ENCODE data around the gene OR2D2. TPM values are rescaled to one million over a fixed set of nuclear protein-coding genes. Genes with fewer than 3 reads are reported as not detected.

The OR2D2 gene
- total and polyA plus RNA-seq, 2 of the 4 experiments (the other 2 are of a cell fraction): 0.07 to 0.36 TPM

GRCh38 chr11:6871278-6871677 is 21.0 kb downstream of the OR2D2 start:
- no peak for TF ChIP-seq USF2 (IDR thresholded peaks at IDR 0.05; ENCODE audit: low read depth, low read length)
- ATAC-seq (ENCODE audit: low read depth): no peak
- in situ Hi-C loops (cut with MboI; ENCODE audit: low sequenced_read_pairs): no loop called here

More at GRCh38 chr11:6871278-6871677, 21.0 kb downstream of the OR2D2 start:
- no peak for DNase-seq
- no peak overlapping the region for H3K4ac ChIP-seq (ENCODE audit: low read depth, low read length)
- H3K36me3 ChIP-seq (ENCODE audit: control insufficient read depth, insufficient read depth, low read length): no peaks in the 10 kb centered on the region
- no TSS peak for BruUV-seq (replicated peaks)
- no peak overlapping the region for H3K23ac ChIP-seq (ENCODE audit: low read depth, low read length)
- H3K27ac ChIP-seq (ENCODE audit: insufficient read depth, low read length): no peak overlapping the region
- H3K4me2 ChIP-seq (ENCODE audit: low read depth, low read length): no peak overlapping the region
- dilution Hi-C loops (cut with HindIII; ENCODE audit: low sequenced_read_pairs, unreplicated experiment): no loop called here
- H2BK120ac ChIP-seq (ENCODE audit: low read depth, low read length): no peak overlapping the region
- no peaks in the 10 kb centered on the region for H3K4me1 ChIP-seq (ENCODE audit: control insufficient read depth, insufficient read depth, low read length)
- POLR2A ChIA-PET (ENCODE audit: unreplicated experiment): no interaction called here
- no peak overlapping the region for H3K9ac ChIP-seq (ENCODE audit: low read depth, low read length)
- H2AK9ac ChIP-seq (replicated peaks; ENCODE audit: low read depth, low read length, poor library complexity): no peak overlapping the region
- no peak overlapping the region for H2BK20ac ChIP-seq (ENCODE audit: low read depth, low read length)
- H3K14ac ChIP-seq (replicated peaks; ENCODE audit: low read depth, low read length): no peak overlapping the region
- H4K5ac ChIP-seq (ENCODE audit: low read depth, low read length): no peak overlapping the region
- H3K4me3 ChIP-seq (ENCODE audit: insufficient read depth, low read depth, low read length): no peak overlapping the region
- H3K18ac ChIP-seq (ENCODE audit: low read depth, low read length): no peak overlapping the region
- no peak overlapping the region for H3K56ac ChIP-seq (ENCODE audit: extremely low read depth, insufficient read depth, low read length)
- H4K91ac ChIP-seq (ENCODE audit: insufficient read depth, low read depth, low read length): no peak overlapping the region
- no peaks in the 10 kb centered on the region for H4K20me1 ChIP-seq (ENCODE audit: insufficient read depth, low read length)
- intact Hi-C loops (cut with micrococcal nuclease): no loop called here
- no peak overlapping the region for H4K8ac ChIP-seq (ENCODE audit: low read depth in 2 of 2, low read length in 2 of 2)
- WGBS, 2 experiments (ENCODE audit: extremely low coverage in 2 of 2, insufficient read length in 1 of 2): no CpG with 5 or more reads among the region's 1 CpG
- no peaks in the 10 kb centered on the region for H3K9me3 ChIP-seq (ENCODE audit: control insufficient read depth, insufficient read depth, low read length)
- H2BK15ac ChIP-seq (ENCODE audit: low read depth, low read length): no peak overlapping the region
- H2AK5ac ChIP-seq (ENCODE audit: low read depth, low read length): no peak overlapping the region
- H3K79me1 ChIP-seq (ENCODE audit: low read depth in 1 of 2, low read length in 2 of 2): no peaks in the 10 kb centered on the region
- H2BK5ac ChIP-seq (ENCODE audit: low read depth, low read length, poor library complexity, severe bottlenecking): no peak overlapping the region
- H3K9me1 ChIP-seq (ENCODE audit: insufficient read depth, low read length): no peaks in the 10 kb centered on the region
- CTCF ChIA-PET: no interaction called here
- no peaks in the 10 kb centered on the region for H3K27me3 ChIP-seq (ENCODE audit: control insufficient read depth, insufficient read depth, low read length)
- H2AFZ ChIP-seq (replicated peaks; ENCODE audit: low read length, poor library complexity): no peak overlapping the region

Data from IMR-90 (cell line).